ENCODE measurements around the gene MGAT5.

MGAT5 gene

DNA sequence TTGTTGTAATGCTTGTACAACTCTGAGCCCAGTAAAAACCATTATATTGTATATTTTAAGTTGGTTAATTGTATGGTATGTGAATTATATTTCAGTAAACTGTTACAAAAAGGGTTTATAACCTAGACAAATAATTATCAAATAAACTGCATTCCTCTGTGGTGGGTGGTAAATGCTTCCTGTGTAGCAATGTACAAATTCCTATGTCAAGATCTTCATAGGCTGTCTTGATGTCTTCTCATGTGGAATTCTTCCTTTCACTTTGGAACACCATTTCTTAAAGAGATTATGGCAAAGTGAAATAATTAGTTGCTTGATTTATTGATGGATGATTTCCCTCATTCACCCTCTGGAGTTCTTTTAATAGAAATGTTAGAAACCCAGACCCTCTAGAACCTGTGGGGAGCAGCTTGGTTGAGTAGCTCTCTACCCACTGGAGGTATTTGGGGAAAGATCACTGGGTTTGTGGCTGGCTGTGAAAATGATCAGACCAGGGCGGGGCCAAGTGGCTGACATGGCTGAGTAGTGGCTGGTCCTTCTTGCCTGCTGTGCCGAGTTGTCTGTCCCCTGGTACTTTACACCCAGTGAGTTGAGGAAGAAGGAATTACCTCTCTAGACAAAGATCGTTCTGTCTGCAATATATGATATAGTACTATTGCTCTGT, 22.4 kb upstream of the MGAT5 start:
- DNase-seq, result no peak

DNA sequence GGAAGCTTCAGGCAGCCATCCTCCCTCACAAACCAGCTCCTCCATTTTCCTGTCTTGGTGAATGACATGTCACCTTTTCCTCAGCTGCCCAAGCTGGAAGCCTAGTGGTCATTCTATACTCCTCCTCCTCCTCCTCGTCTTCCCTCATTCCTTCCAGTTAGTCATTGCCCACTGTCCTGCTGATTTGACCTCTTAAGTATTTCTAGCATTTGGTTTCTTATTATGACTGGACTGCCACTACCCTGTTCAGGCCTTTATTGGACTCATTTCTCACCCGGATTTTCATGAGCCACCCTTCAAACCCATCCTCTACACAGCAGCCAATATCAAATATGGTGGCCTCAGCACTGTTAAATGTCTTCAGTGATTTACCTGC, 21.9 kb upstream of the MGAT5 start:
- DNase-seq, result no peak

DNA sequence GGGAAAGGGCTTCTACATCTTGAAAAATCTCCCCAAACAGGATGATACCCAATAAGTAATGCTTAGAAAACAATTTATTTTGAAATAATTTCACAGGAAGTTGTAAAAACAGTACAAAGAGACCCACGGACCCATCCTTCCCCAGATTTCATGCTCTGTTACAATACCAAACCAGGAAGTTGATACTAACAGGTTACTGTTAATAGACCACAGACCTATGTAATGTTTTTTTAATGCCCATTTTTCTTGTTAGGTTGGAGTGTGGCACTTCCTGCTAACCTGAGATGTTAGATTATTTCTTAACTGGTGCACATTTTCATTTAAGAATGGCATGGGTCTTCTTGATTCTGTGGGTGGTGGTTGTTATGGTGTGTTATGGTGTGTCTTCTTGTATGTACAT, 21.4 kb upstream of the MGAT5 start:
- DNase-seq, result no peak

DNA sequence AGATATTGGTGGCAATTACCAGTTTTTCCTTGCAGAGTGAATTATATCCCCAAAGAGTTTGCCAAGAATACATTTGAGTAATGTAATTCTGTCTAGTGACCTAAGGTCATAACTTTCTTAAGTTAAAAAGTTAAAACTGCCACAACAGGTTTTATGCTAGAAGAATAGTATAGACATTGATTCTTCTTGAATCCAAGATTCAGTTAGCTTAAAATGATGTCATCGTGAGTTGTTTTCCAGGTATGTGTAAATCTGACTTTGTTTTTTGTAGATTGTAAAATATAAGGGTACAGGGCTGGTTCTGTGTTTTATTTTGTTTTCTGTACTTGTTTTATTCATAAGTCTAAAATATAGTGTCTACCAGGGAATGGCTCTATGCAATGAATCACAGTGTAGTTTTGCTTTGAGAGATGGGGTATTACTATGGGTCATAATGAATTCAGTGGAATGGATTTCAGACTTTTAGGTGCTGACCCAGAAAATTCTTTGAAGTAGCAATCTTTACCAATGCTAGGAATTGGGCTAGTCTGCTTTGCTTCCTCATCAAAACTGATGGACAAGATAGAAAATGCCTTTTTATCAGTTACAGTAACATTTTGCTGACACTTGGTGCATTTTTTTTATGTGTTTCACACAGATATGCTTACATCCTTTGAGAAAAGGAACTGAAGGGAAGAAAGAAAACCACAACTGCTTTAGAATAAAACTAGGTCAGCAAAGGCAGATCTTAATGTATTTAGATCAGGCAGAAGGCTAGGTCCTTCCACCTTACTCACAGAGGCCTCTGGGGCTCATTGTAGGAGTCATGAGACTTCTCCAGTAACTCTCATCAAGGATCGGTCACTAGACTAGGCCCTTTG, 20.8 kb upstream of the MGAT5 start:
- DNase-seq, result no peak

DNA sequence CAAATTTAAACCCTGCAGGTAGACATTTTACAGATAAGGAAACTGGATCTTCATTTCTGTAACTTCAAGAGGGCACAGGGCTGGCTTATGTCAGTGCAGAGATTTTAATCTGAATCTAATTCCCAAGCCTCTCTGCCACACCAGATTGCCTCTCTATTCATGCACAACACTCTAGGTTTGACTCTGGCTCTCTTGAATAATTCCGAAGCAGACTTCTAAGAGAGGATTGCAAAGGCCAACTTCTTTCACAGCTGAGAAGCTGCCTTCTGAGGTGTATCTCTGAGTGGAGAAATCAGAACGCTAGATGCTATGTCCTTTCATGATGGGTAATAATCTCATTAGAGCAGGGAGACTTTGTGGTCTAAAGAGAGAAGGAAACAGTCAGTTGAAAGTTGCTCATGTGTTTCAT, 20.1 kb upstream of the MGAT5 start:
- no peak for DNase-seq

DNA sequence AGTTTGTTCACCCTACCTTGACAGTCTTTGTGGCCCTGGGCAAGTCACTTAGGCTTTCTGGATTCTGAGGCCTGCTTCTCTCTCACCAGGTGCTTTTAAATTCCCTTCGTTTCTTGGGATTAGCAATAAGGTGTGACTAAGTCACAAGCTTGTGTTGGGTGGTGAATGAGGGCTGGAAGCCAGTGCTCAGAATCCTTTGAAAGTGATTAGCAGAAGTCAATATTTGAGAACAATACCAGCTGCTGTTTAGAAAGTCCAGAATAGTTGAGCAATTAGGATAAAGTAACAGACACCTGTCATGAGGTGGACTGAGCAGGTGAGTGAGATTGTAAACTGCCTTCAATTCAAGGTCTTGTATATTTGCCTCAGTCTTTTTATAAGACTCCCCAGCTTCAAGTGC, 19.3 kb upstream of the MGAT5 start:
- peak; percentile 81 for DNase-seq

DNA sequence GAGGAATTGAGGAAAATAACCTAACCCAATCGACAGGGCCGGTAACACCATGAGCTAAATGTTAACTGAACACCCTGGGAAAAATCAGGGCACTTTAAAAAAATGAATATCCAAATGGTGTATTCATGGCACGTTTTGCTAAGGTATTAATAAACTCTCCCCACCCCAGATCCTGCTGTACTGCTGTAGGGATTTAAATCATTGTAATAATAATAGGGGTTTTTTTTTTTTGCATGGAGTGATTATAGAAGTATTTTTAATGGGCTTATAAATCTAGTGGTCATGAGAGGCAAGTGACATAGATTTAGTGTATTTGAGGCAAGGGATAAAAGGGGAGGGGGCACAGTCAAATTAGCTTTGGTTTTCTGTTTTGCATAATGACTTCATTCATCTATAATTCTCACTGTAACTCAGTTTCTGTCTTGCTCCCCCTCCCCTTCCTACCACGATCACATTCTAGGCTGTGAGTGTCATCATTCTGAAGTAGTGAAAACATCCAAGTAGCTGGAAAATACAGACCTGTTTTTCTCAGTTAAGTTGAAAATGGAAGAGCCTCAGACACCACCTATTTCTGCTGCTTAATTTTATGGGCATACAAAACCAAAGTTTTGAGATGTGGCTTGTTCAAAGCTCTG, 18.2 kb upstream of the MGAT5 start:
- no peak for DNase-seq

DNA sequence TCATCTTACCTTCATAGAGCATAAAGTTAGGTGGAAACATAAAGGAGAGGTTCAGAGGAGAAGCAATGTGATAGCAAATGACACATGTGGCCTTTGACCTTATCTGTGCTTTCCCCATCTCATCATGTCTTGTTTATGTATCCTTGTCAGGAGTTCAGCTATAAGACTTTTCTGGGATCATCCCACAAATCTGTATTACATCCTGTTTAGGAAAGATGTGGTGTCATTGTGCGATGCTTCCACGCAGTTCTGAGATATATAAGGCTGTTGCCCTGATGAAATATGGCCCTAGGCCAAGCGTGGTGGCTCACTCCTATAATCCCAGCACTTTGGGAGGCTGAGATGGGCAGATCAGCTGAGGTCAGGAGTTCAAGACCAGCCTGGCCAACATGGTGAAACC, 15.5 kb upstream of the MGAT5 start:
- no peak for DNase-seq

DNA sequence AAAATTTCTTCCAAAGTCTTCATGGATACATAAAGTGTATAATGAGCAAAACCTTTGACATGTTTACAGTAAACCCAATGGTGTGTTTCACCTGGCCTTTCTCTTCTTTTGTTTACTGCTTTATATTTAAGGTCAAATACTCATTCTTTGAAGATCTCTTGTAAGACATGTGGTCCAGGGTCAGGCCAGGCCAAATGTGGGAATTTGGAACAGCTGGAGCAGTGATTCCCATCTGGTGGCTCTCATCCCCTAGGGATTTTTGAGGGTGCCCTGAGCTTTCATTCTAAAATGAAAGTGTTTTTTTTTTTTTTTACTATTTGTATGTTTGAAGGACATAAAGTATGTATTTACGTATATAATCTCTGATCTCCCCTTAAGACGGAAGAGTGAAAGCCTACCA, 13.8 kb upstream of the MGAT5 start:
- no peak for DNase-seq

DNA sequence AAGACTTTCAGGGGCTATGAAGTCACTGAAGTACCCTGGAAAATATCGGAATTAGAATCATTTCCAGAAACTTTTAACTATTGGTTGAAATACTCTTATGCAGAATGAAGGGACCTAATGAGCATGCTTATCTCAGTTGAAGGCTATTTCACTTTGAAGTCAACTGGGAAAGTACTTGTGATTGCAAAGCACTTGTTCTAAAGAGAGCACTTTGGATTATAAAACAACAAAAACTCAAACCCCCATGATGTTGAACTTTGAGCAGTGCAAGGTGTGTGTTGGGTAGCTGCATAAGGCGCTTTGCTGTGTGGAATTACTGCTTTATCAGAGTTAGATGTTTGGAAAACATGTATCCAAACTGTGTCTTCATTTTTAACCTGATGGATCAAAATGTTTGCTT, 12.0 kb upstream of the MGAT5 start:
- no peak for DNase-seq

DNA sequence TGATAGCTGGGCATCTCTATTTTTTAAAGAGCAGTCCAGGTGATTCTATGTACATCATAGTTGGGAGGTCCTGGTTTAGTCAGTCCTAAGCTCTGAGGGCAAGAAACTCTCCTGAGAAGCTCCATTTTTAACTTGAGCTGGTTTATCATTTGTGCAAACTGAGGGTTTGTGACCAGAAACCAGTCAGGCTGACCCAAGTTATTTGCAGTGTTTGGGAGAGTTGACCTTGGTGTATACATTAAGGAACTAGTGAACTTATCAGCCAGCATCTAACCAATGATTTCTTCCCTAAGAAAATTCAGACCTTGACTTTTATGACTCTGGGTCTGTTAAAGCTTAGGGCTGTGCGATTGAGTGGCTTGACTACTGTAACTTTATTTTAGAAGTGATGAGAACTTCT, 10.6 kb upstream of the MGAT5 start:
- no peak for DNase-seq

DNA sequence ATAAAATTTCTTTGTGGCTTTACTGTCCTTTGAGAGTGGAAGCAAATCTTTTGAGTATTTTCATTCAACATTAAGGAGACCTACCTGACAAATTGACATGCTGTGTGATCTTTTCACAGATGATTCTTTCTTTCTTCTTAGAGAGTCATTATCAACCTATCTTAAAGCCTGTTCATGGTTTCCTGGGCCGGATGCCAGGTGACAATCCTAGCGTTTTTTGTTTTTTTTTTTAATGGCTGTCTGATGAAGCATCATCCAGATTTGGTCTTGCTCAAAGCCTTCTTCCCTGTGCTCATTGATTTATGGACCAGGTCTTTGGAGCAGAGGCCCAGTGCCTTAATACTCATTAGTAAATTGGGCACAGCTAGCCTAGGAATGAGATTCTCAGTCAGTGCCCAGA, 9.8 kb upstream of the MGAT5 start:
- no peak for DNase-seq

DNA sequence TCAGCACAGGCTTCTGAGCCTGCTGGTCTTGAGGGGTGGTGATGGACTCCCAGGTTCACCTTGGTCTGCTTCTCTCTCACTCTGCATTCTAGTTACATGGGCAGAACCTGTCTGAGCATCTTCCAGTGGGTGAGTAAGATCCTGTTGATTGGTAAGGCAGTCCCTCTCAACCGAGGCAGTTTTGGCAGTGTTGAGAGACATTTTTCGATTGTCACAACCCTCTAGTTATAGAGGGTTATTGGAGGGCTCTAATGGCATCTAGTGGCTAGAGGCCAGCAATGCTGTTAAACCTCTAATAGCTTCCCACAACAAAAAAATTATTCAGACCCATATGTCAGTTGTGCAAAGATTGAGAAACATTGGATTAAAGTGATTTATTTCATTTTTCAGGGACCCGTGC, 9.3 kb upstream of the MGAT5 start:
- DNase-seq, result no peak

DNA sequence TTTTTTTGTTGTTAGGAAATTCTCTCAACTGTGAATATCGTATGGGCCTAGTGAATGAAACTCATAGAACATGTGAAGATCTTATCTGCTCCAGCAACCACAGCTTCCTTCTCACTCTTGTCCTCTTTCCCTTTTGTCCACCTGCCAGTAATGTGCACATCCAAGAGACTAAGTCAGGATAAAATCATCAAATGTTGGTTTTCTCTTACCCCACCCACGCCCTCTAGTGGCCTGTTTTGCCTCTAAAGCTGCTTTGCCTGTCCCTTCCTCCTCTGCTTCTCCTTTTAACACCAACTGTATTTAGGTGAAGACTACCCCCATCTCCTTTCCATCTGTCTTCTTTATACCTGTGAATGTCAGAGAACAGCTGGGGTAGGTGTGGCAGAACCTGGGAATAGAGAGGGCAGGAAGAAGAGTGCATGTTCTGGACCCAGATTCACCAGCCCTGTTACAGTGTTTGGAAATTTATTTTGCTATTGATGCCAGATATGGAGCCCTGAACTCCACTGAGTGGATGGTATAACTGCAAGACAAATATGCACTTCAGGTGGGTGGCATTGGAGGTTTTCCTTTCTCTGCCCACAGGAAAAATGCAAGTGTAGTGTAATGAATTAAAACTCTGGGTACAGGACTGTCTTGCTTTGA, 8.4 kb upstream of the MGAT5 start:
- peak; percentile 80 for DNase-seq

DNA sequence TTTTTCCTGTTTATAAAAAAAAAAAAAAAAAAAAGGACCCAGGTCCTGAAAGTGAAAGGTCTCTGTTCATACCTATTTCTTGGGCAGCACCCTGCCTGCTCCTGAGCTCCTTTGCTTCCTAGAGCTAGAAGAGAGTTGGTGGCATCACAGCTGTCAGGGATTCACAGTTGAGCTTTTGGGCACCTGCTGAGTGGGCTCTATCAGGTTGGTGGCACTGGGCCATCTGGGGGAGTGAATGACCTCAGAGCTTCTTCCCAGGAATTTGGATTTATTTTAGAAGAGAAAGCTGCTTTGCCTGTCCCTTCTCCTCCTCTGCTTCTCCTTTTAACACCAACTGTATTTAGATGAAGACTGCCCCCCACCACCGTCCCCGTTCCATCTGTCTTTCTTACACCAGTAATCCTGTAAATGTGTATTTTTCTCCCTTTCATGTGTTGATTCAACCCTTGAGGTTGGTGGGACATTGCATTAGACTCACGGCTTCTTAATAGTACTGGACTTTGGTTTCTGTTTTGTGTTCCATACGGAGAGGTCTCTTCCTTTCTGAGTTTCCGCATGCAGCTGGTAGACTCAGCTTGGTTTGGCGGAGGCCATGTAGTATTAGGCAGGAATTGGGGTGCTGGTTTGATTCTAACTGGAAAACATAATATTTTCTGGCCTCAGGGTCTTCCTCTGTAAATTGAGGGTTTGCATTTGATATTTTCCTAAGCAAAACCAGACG, 7.6 kb upstream of the MGAT5 start:
- DNase-seq, result peak; percentile 53

DNA sequence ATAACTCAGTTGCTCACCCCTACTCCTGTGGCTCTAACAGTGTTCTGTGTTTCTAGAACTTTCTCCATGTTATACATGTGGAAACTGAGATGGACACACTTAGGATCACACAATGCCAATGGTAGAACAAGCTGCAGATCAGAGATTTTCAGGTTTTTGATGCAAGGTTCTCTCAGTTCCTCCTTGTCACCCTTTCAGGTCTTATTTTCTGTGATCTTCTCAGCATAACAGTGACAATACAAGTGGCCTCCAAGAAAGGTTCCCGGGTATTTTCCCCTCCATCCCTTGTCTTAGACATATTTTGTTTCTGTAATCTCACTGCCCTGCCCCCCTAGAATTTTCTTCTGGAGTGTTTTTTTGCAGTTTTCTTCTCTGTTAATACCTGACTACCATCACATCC, 6.2 kb upstream of the MGAT5 start:
- DNase-seq, result no peak

DNA sequence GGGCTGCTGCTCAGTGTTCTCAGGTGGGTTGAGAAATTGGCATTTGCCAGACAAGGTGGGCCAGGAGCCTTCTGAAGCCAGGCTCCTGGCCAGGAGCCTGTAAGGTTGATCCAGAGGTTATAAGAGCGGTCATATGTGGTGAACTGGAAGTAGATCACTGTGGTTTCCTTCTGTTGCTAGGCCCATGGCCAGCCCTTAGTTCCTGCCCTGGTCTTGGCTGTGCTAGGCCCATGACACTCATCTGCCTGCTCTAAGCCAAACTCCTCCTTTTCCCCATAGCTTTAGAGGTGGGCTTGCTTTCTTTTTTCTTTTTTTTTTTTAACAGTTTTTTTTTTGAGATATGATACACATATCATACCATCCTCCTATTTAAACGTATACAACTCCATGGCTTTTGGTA, 5.0 kb upstream of the MGAT5 start:
- DNase-seq, result no peak

DNA sequence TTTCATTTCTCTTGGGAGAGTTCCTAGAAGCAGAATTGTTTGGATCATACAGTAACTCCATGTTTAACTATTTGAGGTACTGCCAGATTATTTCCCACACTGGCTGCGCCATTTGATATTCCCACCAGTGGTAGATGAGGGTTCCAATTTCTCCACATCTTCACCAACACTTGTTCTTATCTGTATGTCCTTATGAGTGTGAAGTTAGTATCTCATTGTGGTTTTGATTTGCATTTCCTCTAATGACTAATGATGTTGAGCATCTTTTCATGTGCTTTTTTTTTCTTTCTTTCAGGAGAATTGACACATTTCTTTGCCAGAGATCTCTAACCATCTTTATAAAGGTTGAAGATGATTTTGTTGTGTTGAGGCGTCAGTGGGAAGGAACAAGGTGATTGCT, 4.1 kb upstream of the MGAT5 start:
- DNase-seq, result no peak

DNA sequence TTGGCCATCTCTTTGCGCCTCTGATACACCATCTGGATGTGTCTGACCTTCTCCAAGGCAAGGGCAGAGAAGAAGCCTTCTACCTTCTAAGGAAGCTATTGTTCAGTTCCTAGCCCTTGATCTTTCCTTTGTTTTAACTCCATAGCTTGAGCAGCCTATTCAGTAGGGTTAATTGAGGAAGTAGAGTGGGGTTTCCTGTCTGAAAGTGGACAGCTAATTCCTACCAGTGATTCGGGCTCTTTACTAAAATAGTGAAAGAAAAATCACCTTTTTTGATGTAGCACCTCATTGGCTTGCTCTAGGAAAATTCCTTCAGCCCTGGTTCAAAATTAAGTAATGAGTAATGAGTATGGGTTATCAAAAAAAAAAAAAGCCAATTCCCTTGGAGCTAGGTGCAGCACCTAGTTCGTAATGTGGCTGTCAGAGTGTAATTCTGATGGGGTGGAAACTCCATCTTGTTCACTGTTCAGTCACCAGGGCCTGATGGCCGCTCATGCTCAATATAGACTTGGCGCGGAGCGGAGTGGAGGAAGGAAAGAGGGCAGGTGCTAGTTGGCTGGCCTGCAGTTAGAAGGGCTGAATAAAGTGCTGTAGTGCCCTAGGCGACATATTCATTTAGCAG, 2.9 kb upstream of the MGAT5 start:
- no peak for DNase-seq

DNA sequence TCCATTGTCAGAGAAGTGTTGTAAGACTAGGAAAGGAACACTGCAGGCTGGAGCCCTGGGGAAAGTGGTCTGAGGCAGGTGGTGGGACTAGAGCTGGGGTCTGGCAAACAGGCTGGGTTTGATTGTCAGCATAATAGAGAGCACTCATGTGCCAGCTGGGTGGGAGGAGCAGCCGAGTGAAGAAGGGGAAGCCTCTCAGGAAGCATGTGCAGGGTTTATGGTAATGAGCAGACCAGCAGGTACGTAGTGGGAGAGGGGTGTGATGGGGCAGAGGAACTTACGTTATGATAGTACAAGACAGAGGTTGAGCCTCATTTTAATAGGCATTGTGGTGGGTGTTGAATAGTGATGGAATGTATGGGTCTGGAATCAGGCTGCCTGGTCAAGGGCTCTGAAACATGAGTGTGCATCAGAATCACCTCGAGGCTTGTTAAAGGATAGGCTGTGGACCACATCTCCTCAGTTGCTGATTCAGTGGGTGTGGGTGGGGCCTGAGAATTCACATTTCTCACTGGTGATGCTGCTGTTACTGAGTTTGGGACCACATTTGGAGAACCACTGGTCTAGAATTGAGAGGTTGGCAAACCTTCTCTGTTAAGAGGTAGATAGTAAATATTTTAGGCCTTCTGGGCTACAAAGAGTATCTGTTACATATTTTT, 1.7 kb upstream of the MGAT5 start:
- no peak for DNase-seq

DNA sequence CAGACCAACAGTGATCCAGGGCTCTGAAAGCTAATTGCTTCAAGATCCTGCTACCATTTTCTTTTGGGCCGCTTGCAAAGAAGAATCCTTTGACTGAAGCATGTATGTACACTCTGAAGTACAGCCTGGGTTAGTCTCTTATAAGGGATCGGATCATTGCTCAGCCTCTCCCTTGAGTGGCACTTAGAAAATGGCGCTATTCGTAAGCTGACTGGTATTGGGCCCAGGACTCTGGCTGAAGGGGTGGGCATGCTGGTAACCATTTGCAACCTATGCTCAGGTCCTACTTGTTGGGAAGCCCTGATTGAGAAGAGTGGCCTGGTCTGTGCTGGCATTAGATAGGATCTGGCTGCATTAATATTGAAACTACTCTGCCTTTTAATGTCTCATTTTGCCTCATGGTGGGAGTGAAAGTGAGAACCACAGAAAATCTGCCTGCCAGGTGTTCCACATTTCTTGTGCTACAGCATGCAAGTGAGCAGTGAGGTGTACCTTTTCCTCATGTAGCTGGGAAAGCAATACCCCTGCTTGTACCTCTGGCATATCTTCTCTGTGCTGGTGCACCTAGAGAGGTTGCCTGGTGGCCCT, 661 bp upstream of the MGAT5 start:
- no peak for DNase-seq

DNA sequence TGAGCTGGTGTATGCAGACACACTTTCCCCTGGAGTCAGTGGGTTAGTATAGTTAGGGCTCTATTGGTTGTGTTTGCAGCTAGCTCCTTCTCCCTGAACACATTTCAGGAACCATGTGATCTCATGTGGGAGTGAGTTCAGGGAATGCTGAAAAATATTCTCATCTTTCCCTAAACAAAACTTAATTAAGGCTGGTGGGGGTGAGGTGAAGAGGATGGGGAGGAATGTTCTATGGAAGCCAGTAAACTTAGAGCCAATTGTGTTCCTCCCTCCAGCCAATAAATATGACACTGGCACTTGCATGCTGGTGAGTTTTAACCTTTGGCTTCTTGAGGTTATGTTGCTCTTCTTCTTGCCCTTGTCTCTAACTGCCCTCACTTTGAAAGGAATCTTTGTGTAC, 952 bp downstream of the MGAT5 start:
- no peak for DNase-seq
